WERI-Rb-1 (cell line): Measurements from ENCODE around the gene KIAA1549.

Source experiments
- DNase-seq: peaks from one replicate; pipeline ENCODE4 v3.0.0-alpha.2; 2020
- H3K27ac ChIP-seq: fragments of 250-450 bp; sonication (Bioruptor Pico); 2 replicates; pipeline ENCODE4 v1.5.1; 2020; ENCODE audit warnings: mild to moderate bottlenecking, moderate library complexity
- H3K27me3 ChIP-seq: fragments of 250-450 bp; sonication (Bioruptor Pico); 2 replicates; pipeline ENCODE4 v1.5.1; 2021; ENCODE audit warnings: mild to moderate bottlenecking, low read depth, moderate library complexity; ENCODE audit not compliant: insufficient read depth, severe bottlenecking
- H3K36me3 ChIP-seq: fragments of 250-450 bp; sonication (Bioruptor Pico); 2 replicates; pipeline ENCODE4 v1.5.1; 2020; ENCODE audit warnings: mild to moderate bottlenecking, moderate library complexity
- H3K4me3 ChIP-seq: 2 replicates; pipeline ENCODE4 v1.5.1; 2011; ENCODE audit warnings: low read depth, mild to moderate bottlenecking, control low read depth, low read length
- H3K9me3 ChIP-seq: fragments of 250-450 bp; sonication (Bioruptor Pico); 2 replicates; pipeline ENCODE4 v1.5.1; 2021; ENCODE audit warnings: mild to moderate bottlenecking, moderate library complexity; ENCODE audit not compliant: severe bottlenecking
- CTCF ChIP-seq: IDR thresholded peaks from 2 replicates; pipeline ENCODE4 v1.5.1; 2011; ENCODE audit warnings: low read depth, mild to moderate bottlenecking, control low read depth, inconsistent platforms, low read length

Gene KIAA1549

GRCh38 chr7:138962561-138963270 lies 18.5 kb downstream of the KIAA1549 start:
- no peak for DNase-seq
- H3K27ac ChIP-seq, result no peak overlapping the region
- no peak overlapping the region for H3K4me3 ChIP-seq
- TF ChIP-seq CTCF, result no peak
- no peaks in the 10 kb centered on the region for H3K36me3 ChIP-seq
- no peaks in the 10 kb centered on the region for H3K27me3 ChIP-seq
- H3K9me3 ChIP-seq, result no peaks in the 10 kb centered on the region

- H3K27ac ChIP-seq, result no peak overlapping the region
- no peaks in the 10 kb centered on the region for H3K9me3 ChIP-seq
These were observed 20.0 kb downstream of the KIAA1549 start for GRCh38 chr7:138961159-138961558.

GRCh38 chr7:138958391-138958956 lies 22.7 kb downstream of the KIAA1549 start:
- H3K9me3 ChIP-seq, result no peaks in the 10 kb centered on the region
- H3K36me3 ChIP-seq, result no peaks in the 10 kb centered on the region
- H3K27me3 ChIP-seq, result no peaks in the 10 kb centered on the region
- H3K4me3 ChIP-seq, result no peak overlapping the region
- no peak for DNase-seq
- no peak for TF ChIP-seq CTCF
- H3K27ac ChIP-seq, result no peak overlapping the region

More at GRCh38 chr7:138961159-138961558, 20.0 kb downstream of the KIAA1549 start:
- no peak for TF ChIP-seq CTCF
- no peak overlapping the region for H3K4me3 ChIP-seq
- no peak for DNase-seq
- H3K36me3 ChIP-seq, result no peaks in the 10 kb centered on the region
- no peaks in the 10 kb centered on the region for H3K27me3 ChIP-seq

- no peaks in the 10 kb centered on the region for H3K36me3 ChIP-seq
- no peaks in the 10 kb centered on the region for H3K27me3 ChIP-seq
- DNase-seq, result no peak
- no peaks in the 10 kb centered on the region for H3K9me3 ChIP-seq
- no peak overlapping the region for H3K27ac ChIP-seq
- TF ChIP-seq CTCF, result no peak
- H3K4me3 ChIP-seq, result no peak overlapping the region
These were observed 23.3 kb downstream of the KIAA1549 start for GRCh38 chr7:138957753-138958390.

GRCh38 chr7:138957217-138957616 lies 24.0 kb downstream of the KIAA1549 start:
- Histone ChIP-seq H3K27me3 (no peaks in the 10 kb centered on the region), H3K27ac (no peak overlapping the region), H3K36me3 (no peaks in the 10 kb centered on the region), H3K4me3 (no peak overlapping the region), H3K9me3 (no peaks in the 10 kb centered on the region)
- TF ChIP-seq CTCF, result no peak
- DNase-seq, result no peak
